GM06990 (cell line): ENCODE results near the gene ZNF302.
A peak's percentile ranks its signal among the peaks of the same experiment; 100 is the strongest.

Experiments used
- DNase-seq: peaks from one replicate; pipeline ENCODE4 v3.0.0-alpha.2; 2011; ENCODE audit not compliant: insufficient read length; ENCODE audit errors: extremely low read depth
- H3K27me3 ChIP-seq: replicated peaks from 2 replicates; pipeline ENCODE4 v1.6.0; 2011; ENCODE audit warnings: low read length; ENCODE audit not compliant: control insufficient read depth, insufficient read depth
- H3K36me3 ChIP-seq: 2 replicates; pipeline ENCODE4 v1.5.1; 2011; ENCODE audit warnings: low read length; ENCODE audit not compliant: control insufficient read depth, insufficient read depth
- H3K4me3 ChIP-seq: replicated peaks from 2 replicates; pipeline ENCODE4 v1.5.1; 2011; ENCODE audit warnings: low read depth, mild to moderate bottlenecking, control low read depth, low read length
- TF ChIP-seq, protein P1 (sequence below): IDR thresholded peaks from 2 replicates; pipeline ENCODE4 v1.5.1; 2011; ENCODE audit warnings: low read length, control low read depth, mild to moderate bottlenecking, inconsistent platforms; ENCODE audit not compliant: insufficient read depth, poor library complexity, severe bottlenecking

Gene ZNF302

DNA sequence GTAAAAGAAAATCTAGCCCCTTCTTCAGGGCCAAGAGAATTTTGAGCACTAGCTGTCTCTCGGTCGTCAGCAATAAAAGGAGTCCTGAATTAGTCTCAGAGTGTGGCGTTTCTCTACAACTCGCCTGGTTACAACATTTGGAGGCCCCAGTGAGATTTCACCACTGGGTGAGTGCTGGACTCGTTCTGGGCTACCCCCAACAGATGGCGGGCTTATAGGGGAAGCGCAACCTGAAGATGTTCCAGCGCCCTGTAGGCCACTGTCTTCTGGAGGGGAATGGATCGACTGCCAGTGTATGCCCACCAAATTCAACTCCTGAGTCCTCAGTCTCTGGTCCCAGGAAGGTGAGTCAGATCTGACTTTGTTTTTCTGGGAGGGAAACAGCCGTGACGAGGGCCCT, 44.9 kb downstream of the ZNF302 start:
- no peak for DNase-seq
- H3K4me3 ChIP-seq = no peak overlapping the region
- H3K27me3 ChIP-seq = no peaks in the 10 kb centered on the region
- TF ChIP-seq, protein P1, sequence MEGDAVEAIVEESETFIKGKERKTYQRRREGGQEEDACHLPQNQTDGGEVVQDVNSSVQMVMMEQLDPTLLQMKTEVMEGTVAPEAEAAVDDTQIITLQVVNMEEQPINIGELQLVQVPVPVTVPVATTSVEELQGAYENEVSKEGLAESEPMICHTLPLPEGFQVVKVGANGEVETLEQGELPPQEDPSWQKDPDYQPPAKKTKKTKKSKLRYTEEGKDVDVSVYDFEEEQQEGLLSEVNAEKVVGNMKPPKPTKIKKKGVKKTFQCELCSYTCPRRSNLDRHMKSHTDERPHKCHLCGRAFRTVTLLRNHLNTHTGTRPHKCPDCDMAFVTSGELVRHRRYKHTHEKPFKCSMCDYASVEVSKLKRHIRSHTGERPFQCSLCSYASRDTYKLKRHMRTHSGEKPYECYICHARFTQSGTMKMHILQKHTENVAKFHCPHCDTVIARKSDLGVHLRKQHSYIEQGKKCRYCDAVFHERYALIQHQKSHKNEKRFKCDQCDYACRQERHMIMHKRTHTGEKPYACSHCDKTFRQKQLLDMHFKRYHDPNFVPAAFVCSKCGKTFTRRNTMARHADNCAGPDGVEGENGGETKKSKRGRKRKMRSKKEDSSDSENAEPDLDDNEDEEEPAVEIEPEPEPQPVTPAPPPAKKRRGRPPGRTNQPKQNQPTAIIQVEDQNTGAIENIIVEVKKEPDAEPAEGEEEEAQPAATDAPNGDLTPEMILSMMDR = no peak
- no peaks in the 10 kb centered on the region for H3K36me3 ChIP-seq

DNA sequence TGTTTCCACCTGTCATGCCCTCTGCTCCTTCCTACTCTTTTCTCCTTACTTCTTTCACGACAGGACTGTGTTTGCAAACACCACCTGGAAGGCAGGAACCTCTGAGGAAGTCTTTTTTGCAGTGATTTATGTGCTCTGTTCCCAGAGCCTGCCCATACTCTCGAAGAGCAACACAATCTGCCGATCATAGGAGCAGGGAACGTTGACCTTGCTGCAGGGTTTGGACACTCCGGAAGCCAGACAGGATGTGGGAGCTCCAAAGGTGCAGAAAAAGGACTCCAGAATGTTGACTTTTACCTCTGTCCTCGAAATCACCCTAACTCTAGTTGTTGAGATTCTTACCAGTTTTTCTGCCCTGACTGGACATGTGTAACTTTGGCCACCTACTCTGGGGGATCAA, 47.9 kb downstream of the ZNF302 start:
- no peaks in the 10 kb centered on the region for H3K36me3 ChIP-seq
- TF ChIP-seq, protein P1 = no peak
- DNase-seq = no peak
- H3K27me3 ChIP-seq = no peaks in the 10 kb centered on the region
- H3K4me3 ChIP-seq = no peak overlapping the region

DNA sequence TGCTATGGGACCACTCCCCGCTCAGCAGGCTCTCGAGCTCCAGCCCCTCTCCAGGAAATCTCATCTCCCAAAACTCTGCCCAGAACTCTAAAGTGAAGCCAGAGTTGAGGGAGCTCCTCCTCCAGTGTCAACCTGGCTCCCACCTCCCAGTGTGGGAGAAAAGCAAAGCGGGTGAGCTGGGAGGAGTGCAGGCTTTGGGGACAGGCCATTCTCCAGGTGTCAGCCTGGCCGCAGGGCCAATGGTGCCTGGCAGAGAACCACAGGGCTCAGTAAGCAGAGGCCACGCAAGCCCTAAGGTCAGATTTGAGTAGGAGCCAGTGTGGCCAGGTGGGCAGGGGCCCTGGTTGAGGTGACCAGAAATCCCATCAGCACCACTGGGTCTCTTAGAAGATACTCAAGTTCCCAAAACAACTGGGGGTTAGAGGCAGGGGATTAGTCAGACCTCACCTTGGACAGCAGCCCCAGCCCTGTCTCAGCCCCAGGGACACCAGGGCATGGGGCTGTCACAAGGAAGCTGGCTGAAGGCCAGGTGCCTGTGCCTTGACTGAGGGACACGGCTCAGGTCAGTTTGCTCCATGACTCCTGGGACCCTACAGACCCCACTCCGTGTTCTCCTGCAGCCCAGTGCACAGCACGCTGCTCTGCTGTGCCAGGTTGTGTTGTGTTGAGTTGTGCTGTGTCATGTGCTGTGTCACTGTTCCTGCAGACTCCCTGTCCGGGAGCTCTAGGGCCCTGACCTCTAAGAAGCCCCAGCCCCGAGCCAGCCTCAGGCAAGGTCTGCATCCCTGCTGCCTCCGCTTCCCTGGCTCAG, 53.7 kb downstream of the ZNF302 start:
- TF ChIP-seq, protein P1 = no peak

DNA sequence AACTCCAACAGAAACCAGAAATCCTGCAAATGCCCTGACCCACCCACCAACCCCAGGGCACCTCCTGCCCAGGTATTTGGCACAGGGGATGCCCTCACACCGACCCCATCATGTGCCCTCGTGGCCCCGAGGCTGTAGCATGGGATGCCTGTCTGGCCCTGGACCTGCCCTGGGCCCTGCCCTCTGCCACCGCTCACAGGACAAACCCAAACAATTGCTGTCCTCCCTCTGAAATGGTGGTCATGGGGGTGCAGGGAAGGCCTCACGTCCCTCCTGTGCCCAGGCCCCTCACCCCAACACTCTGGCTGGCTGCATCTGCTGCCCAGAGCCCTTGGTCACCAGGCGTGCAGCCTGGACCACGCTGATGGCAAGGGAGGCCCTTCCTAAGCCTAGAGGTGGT, 54.5 kb downstream of the ZNF302 start:
- no peaks in the 10 kb centered on the region for H3K27me3 ChIP-seq
- TF ChIP-seq, protein P1 = no peak
- H3K4me3 ChIP-seq = no peak overlapping the region
- H3K36me3 ChIP-seq = no peaks in the 10 kb centered on the region
- no peak for DNase-seq

More for the DNA sequence above, 53.7 kb downstream of the ZNF302 start:
- H3K36me3 ChIP-seq = no peaks in the 10 kb centered on the region
- no peak overlapping the region for H3K4me3 ChIP-seq
- H3K27me3 ChIP-seq = no peaks in the 10 kb centered on the region
- DNase-seq = no peak

DNA sequence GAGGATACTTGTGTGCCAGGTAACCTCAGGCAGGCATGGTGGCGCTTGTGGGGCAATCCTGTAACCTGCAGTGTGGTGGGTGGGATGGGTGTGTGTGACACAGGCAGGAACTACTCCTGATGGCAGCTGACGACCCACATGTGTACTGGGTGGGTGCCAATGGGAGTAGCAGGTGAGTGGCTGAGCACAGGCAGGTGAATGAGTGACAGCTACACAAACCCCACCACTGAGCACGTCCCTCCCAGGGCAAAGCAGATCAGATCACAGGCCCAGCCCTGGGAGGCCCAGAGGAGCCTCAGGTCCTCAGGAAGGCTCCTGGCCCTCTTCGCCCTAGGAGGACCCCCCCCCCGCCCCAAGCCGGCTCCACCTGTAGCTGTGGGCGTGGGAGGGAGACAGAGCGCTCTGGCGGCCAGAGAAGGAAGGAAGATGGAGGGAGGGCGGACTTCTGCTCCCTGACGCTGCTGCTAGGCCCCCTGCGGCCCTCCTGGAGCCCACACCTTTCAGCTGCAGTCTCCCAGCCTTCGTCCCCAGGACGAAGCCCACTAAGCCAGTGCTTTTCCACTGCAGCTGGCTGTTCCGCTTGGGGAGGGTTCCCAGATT, 55.2 kb downstream of the ZNF302 start:
- no peaks in the 10 kb centered on the region for H3K36me3 ChIP-seq
- no peaks in the 10 kb centered on the region for H3K27me3 ChIP-seq
- DNase-seq = no peak
- H3K4me3 ChIP-seq = peak overlapping the region; percentile 83
- TF ChIP-seq, protein P1 = no peak
